Loucy (cell line): Measurements from ENCODE around the gene NKG7.

Source experiments
- CTCF ChIP-seq: fragments of 200-600 bp; sonication (generic); conservative IDR thresholded peaks from 2 replicates; pipeline ENCODE4 v1.5.1; 2014; ENCODE audit warnings: mild to moderate bottlenecking, antibody characterized with exemption, low read length
- EZH2phosphoT487 ChIP-seq: fragments of 200-600 bp; IDR thresholded peaks from 2 replicates; pipeline ENCODE4 v1.6.1; 2018; ENCODE audit warnings: antibody characterized with exemption, mild to moderate bottlenecking, moderate library complexity, borderline replicate concordance

- TF ChIP-seq CTCF = peak; percentile 49
- no peak for TF ChIP-seq EZH2phosphoT487
These were observed 7.1 kb downstream of the NKG7 start for GRCh38 chr19:51365211-51365964.
